Measurements from ENCODE around the gene BCAN. TPM values are rescaled to one million over a fixed set of nuclear protein-coding genes. Genes with fewer than 3 reads are reported as not detected.

Gene BCAN
- total RNA-seq, 1 donor from 2014 or later: 0.35 TPM

DNA sequence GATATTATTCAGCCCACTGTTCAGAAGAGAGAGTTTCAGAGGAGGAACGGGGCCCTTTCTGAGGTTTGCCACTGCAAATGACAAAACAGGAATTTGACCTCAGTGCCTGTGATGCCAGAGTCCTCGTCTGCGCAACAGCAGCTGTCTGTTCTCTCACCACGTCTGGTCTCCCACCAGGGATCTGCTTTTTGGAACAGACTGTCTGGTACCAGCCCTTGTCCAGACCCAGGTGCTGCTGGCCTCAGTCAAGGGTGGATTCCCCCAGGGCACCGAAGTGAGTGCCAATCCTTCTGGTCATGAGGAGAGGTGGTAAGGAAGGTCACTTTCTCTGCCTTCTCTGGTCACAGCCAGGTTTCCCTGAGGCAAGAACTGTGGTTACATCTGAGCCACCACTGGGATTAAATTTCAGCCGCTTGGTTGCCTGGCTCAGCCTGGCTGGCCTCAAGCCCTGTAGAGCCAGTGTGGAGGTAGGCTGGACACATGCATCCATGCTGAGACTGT, 2.3 kb upstream of the BCAN start:
- intact Hi-C loops (cut with DNase I): no loop called here

DNA sequence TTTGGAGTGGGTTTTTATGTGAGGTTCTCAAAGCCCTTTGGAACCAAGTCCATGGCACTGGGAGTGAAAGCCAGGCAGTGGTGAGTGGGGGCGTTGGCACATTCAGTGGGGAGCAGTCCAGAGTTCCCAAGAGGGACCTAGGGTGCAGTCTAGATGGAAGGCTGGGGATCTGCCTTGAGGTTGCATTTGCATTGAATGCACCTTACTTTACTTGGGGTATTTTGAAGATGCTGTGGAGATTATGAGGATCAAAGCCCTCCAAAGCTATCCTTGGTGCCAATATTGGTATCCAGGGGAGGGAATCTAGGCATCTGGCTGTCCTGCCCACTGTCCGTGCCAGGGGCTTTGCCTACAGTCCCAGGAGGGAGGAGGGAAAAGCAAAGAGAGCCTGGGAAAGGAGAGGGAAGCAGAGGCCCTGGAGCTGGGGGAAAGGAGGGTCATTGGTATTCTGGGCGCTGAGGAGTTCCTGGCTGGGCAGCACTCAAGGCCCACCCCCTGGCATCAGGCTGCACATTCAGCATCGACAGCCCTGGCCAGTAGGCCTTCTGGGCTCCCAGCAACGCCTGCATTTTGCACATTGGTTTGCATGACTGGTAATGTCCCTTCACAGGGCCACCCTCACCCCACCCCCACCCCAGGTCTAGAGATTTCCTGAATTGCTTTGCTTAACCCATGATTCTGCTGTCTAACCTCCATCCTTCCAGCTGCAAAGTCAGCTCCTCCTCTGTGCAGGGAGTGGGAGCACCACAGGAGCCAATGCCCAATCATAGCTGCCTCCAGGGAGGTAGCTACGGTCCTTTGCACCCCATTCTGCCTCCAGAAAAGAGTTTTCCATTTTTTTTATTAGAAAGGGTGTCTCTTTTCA, 843 bp upstream of the BCAN start:
- no peak for DNase-seq (ENCODE audit: missing footprints)
- intact Hi-C loops (cut with DNase I): no loop called here
- no peak for ATAC-seq

More for the DNA sequence above, 2.3 kb upstream of the BCAN start:
- ATAC-seq: no peak
- no peak for DNase-seq (ENCODE audit: missing footprints)

DNA sequence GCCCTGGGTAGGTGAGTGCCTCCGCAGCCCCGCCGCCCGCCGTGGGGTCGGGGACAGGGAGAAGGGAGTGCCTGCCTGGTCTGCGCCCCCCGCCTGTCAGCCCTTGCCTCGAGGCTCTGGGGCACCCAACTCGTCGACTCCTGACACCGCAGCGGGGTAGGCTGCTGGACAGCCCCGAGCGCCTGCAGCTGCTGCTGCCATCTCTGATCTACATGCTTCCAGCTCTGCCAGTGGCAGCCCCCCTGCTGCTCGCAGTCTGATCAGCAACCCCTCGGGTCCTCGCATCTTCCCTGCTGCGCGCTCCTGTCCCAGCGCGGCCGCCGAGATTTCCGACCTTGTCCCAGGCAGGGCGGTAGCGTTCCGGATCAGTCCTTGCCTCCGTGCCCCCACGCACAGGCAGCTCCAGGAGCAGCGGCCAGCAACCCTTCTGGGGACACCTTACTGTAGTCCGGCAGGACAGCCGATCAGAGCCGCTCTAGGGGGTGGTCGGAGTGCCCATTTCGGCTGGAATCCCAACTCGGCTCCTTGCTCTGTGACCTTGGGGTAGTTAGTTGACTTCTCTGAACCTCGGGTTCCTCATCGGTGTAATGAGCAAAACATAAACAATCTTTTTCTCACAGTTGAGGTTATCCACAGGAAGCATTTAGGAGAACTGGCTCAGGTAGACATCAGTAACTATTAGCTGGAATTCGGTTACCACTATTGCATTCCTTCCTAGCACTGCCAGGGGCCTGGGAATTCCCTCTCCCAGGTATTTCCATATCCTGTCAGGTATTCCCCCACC, 540 bp downstream of the BCAN start:
- intact Hi-C loops (cut with DNase I): no loop called here
- ATAC-seq: no peak

DNA sequence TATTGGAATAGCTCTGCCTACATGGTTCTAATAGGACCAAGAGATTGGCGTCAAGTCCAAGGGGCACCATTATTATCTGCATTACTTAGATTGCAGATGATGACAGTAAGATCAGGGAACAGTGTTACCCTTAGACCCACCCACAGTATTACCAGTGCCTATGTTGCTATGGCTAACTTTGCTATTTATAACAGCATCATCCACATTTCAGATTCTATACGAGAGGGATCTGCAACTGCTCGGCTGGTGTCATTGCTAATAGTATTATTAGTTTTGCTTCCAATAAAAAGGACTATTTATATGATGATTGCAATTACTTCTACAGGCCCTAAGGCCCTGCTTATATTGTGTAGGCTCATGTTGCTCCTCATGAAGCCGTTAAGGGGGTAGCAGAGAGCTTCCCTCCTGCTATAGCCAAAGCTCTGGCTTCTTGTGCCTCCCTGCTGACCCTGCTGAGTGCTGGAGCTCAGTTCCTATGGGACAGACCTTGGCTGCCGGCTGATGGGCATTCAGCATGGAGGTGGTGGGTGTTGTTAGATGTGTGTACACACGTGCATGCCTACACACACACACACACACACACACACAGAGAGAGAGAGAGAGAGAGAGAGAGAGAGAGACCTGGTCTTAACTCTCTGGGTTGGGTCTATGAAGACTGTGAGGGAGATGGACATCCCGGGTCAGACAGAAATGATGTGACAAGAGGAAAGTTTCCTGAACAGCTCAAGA, 1.3 kb downstream of the BCAN start:
- no peak for ATAC-seq
- DNase-seq (ENCODE audit: missing footprints): peak; percentile 25
- intact Hi-C loops (cut with DNase I): no loop called here

More for the DNA sequence above, 540 bp downstream of the BCAN start:
- peak; percentile 59 for DNase-seq (ENCODE audit: missing footprints)

DNA sequence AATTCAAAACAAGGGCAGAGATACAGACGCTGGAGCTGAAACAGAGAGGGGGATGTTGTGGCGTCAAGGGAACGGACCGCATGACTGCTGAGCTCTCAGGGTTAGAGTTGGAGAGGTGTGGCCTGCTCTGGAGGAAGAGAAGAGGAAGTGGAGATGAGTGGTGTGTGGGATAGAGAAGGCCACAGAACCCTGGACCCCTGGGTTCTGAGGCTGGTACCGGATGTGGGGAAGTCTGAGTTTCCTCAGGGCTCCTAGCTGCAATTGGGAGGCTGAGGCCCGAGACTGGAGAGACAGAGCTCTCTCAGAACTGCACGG, 1.8 kb downstream of the BCAN start:
- ATAC-seq: no peak
- DNase-seq (ENCODE audit: missing footprints): peak; percentile 31
- intact Hi-C loops (cut with DNase I): no loop called here

DNA sequence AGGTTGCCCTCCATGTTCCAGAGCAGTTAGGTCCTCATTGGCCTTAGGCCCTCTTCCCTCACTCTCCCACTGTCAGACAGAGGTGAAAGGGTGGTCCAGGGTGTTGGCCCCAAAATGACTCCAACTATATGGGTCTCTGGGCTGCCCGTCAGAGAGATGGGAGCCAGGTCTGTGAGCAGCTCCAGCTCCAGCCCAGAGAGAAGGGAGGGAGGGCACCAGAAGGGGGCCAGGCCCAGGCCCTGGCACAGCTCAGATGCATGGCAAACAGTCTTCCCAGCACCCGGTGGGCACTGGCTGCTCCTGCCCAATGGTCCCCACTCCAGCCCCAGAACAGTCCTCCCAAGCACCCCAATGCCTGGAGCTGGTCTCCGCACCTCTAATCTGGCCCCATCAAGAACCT, 2.2 kb downstream of the BCAN start:
- ATAC-seq: no peak
- DNase-seq (ENCODE audit: missing footprints): peak; percentile 11
- intact Hi-C loops (cut with DNase I): no loop called here

DNA sequence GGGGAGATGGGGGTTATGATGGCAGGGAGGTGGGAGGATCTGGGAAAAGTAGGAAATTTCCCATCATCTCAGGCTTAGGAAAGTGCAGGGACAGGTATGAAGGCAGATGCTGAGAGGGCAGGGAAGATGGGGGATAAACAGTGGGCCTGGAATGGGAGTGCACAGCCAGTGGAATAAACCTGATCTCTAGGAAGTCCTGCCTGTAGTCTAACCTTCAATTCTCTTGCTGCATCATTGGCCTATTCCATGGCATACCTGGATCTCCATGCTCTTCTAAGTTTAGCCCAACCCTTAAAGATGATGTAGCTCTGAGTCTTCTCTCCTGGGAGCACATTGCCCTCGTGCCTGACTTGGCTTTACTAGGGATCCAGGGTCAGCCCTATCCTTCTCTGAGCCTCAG, 2.7 kb downstream of the BCAN start:
- intact Hi-C loops (cut with DNase I): no loop called here
- no peak for DNase-seq (ENCODE audit: missing footprints)
- ATAC-seq: no peak

DNA sequence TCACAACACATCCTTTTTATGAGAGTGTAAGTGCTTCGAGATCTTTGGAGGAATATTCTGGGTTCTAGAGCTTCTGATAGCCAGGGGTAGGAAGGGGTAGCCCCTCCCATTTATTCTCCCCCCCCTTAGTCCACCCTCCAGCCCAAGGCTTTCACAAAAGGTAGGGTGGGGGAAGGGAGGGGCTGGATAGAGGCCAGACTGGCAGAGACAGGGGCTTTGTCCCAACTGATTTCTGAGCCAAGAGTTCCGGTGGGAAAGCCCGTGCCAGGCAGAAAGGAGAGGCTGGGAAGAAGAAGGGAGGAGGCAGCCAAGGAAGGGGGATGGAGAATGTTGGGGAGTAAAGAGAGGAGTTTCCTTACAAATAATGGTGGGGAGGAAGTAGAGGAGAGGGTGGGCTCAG, 3.1 kb downstream of the BCAN start:
- intact Hi-C loops (cut with DNase I): no loop called here
- DNase-seq (ENCODE audit: missing footprints) (peak; percentile 18), ATAC-seq (no peak)

DNA sequence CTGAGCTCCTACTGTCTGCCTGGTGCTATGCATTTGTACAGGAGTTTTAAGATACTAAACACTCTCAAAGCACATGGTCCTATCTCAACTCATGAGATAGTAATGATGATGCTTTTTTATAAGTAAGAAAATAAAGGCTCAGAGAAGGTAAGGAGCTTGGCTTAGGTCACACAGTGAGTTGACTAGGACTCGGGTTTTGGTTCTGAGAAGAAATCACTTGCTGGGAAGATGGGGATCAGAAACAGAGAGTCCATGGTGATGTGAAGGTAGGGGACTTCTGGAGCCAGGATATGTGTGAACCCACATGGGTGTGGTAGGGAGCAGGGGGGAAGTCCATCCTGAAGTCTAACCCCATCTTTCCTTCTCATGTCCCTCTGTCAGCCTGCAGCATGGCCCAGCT, 3.7 kb downstream of the BCAN start:
- DNase-seq (ENCODE audit: missing footprints): no peak
- intact Hi-C loops (cut with DNase I): no loop called here
- no peak for ATAC-seq

DNA sequence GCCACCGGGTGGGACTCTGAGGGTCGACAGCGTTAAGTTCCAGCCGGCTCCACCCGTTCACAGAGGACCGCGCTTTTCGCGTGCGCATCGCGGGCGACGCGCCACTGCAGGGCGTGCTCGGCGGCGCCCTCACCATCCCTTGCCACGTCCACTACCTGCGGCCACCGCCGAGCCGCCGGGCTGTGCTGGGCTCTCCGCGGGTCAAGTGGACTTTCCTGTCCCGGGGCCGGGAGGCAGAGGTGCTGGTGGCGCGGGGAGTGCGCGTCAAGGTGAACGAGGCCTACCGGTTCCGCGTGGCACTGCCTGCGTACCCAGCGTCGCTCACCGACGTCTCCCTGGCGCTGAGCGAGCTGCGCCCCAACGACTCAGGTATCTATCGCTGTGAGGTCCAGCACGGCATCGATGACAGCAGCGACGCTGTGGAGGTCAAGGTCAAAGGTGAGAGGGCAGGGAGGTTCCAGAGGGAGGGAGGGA, 4.9 kb downstream of the BCAN start:
- intact Hi-C loops (cut with DNase I): no loop called here
- DNase-seq (ENCODE audit: missing footprints) (peak; percentile 28), ATAC-seq (no peak)

DNA sequence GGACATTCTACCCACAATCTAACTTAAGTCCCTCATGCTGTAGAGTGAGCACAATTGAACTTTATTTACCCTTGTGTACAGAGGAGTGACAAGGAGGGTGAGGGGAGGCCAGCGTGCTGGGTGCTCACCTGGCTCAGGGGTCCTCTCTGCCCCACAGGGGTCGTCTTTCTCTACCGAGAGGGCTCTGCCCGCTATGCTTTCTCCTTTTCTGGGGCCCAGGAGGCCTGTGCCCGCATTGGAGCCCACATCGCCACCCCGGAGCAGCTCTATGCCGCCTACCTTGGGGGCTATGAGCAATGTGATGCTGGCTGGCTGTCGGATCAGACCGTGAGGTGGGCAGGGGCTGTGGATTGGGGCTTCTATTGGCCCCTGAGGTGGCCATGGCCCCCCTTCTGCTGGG, 5.4 kb downstream of the BCAN start:
- DNase-seq (ENCODE audit: missing footprints): peak; percentile 53
- intact Hi-C loops (cut with DNase I): no loop called here
- ATAC-seq: no peak

DNA sequence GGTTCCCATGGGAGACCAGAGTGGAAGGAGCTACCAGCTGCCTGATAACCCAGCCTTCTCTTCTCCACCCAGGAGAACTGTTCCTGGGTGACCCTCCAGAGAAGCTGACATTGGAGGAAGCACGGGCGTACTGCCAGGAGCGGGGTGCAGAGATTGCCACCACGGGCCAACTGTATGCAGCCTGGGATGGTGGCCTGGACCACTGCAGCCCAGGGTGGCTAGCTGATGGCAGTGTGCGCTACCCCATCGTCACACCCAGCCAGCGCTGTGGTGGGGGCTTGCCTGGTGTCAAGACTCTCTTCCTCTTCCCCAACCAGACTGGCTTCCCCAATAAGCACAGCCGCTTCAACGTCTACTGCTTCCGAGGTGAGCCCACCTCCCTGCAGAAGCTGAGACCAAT, 6.6 kb downstream of the BCAN start:
- ATAC-seq: no peak
- intact Hi-C loops (cut with DNase I): no loop called here
- DNase-seq (ENCODE audit: missing footprints): peak; percentile 60

DNA sequence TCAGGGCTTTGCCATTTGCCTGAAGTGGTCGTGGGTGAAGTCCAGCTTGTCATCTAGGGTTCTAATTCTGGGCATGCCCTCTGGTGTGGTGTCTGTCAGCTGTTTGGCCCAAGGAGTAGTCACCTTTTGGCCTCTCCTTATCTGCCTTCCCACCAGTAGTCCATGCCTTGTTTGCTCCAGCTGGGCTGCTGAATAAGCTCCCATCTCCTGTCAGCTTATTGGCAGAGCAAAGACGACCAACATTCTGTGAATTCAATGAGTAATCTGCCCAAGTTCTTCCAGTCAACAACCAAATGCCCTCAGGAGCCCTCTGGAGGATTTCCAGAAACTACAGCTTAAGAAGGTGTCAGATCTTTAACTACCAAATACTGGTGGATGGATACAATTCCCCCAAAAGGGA, 7.0 kb downstream of the BCAN start:
- ATAC-seq (no peak), DNase-seq (ENCODE audit: missing footprints) (peak; percentile 1)
- intact Hi-C loops (cut with DNase I): no loop called here

DNA sequence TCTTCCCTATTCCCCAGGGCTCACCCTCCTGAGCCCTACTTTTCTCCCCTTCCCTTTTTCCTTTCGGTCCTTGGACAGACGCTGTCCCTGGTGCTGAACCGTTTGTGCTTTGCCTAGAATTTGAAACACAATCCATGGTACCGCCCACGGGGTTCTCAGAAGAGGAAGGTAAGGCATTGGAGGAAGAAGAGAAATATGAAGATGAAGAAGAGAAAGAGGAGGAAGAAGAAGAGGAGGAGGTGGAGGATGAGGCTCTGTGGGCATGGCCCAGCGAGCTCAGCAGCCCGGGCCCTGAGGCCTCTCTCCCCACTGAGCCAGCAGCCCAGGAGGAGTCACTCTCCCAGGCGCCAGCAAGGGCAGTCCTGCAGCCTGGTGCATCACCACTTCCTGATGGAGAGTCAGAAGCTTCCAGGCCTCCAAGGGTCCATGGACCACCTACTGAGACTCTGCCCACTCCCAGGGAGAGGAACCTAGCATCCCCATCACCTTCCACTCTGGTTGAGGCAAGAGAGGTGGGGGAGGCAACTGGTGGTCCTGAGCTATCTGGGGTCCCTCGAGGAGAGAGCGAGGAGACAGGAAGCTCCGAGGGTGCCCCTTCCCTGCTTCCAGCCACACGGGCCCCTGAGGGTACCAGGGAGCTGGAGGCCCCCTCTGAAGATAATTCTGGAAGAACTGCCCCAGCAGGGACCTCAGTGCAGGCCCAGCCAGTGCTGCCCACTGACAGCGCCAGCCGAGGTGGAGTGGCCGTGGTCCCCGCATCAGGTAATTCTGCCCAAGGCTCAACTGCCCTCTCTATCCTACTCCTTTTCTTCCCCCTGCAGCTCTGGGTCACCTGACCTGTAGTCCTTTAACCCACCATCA, 10.4 kb downstream of the BCAN start:
- DNase-seq (ENCODE audit: missing footprints) (peak; percentile 45), ATAC-seq (no peak)
- intact Hi-C loops (cut with DNase I): no loop called here

DNA sequence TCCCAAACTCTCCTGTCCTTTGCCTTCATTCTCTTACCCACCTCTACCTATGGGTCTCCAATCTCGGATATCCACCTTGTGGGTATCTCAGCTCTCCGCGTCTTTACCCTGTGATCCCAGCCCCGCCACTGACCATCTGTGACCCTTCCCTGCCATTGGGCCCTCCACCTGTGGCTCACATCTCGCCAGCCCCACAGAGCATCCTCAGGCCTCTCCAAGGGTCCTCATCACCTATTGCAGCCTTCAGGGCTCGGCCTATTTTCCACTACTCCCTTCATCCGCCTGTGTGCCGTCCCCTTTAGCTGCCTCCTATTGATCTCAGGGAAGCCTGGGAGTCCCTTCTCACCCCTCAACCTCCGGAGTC, 11.1 kb downstream of the BCAN start:
- intact Hi-C loops (cut with DNase I): no loop called here
- ATAC-seq: no peak
- DNase-seq (ENCODE audit: missing footprints): peak; percentile 14

DNA sequence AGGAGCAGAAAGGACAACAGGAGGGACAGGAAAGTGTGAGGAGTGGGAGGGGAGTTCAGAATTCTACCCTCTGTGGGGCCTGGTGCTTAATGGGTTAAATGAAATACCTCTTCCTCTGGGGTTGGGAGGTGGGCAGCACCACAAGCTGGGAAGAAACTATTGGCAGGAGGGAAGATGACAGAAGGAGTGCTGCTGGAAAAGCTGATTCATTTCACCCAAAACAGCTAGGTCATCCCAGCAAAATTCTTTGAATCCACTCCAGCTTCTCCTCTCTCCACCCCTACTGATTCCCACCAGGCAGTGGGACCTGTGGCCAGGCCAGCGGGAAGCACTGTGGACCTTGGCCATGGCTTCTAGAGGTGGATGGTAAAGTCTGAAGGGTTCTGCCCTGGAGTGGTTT, 12.8 kb downstream of the BCAN start:
- intact Hi-C loops (cut with DNase I): no loop called here
- ATAC-seq (no peak), DNase-seq (ENCODE audit: missing footprints) (peak; percentile 47)

DNA sequence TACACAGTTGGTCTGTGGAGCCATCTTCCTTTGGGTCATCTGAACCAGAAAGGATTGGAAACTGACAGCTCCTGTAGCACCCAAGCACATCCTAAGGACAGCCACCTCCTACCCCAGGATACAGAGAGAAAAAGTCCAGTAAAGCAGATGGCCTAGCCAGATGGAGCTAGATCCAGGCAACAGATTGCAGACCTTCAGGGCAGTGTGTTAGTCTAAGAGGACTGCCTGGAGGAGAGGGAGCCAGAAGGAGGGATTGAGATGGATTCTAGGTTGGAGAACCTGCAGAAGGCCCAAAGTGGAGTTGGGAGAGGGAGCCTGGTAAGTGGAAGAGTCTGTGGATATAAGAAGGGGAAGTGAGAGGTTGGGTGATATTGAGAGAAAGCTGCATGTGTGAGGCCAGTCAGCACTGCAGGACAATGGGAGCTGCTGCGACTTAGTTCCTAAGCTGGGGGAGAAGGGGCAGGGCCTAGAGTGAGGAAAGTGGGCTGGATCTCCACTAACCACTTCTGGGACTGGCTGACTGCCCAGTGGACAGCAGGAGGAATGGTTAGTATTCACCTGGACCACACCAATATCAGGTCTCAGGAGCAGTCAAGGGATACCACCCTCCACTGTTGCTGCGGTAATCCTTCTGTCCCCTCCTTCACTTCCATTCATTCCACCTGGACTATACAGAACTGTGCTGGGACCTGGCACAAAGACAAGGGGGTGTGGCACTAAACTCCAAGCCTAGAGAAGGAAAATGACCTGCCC, 13.4 kb downstream of the BCAN start:
- DNase-seq (ENCODE audit: missing footprints): peak; percentile 20
- intact Hi-C loops (cut with DNase I): no loop called here

More for the DNA sequence above, 13.4 kb downstream of the BCAN start:
- no peak for ATAC-seq

All from Right ventricle myocardium inferior (tissue), 1 donor.